Epithelial cell of prostate (primary cell): ENCODE measurements around the gene TNNT1.

Experiments used
- DNase-seq: peaks from one replicate; pipeline ENCODE4 v3.0.0-alpha.2; 2011; ENCODE audit warnings: low read depth, low spot score
- H3K27ac ChIP-seq: fragments of 450-650 bp; 2 replicates; pipeline ENCODE4 v1.5.1; 2017; ENCODE audit warnings: mild to moderate bottlenecking

Gene TNNT1, protein sequence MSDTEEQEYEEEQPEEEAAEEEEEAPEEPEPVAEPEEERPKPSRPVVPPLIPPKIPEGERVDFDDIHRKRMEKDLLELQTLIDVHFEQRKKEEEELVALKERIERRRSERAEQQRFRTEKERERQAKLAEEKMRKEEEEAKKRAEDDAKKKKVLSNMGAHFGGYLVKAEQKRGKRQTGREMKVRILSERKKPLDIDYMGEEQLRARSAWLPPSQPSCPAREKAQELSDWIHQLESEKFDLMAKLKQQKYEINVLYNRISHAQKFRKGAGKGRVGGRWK

GRCh38 chr19:55149078-55150003, at the start of gene TNNT1:
Gene TNNT1, minus strand, starts transcription at chr19:55149206. Its CDS starts 2,049 bp downstream, at chr19:55147157.
- no peak for DNase-seq
- no peak within 1 kb of the TSS for H3K27ac ChIP-seq

GRCh38 chr19:55198651-55199050, 49.6 kb upstream of the TNNT1 start:
- no peak for DNase-seq
- no peak overlapping the region for H3K27ac ChIP-seq

DNA sequence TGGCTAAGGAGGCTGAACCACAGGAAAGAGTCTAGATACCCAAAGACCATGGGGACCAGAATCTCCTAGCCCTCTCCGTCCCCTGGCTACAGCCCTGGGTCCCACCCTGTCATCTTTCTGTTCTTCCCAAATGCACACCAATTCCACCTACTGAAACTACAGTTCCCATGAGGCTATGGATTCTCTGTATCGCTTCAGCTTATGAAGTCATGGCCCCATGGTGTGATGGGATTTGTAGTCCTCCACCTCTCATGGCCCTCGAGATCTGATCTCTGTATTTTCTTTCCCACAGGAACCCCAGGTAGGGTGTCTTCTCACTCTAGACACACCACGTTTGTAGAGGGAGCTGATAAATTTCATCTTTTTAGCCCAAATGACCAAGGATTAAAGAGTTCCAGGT, 48.5 kb upstream of the TNNT1 start:
- no peak for DNase-seq

DNA sequence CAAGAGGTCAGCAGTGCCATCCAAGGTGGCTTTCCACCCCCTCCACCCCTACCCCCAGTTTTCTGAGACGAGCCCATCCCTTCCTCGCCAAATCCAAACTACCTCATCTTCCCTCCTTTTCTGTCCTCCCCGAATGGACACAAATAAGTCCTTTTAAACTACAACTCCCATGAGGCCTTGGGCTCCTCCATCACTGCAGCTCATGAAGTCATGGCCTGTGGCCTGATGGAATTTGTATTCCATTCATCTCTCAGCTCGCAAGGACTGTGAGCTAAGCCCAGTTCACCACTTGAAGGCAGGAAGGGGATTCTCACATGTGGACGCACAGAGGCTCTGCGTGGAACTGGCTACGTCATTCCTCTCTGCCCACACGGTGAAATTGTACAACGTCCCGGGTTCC, 47.8 kb upstream of the TNNT1 start:
- DNase-seq, result no peak

More for the DNA sequence above, 48.5 kb upstream of the TNNT1 start:
- no peak overlapping the region for H3K27ac ChIP-seq

DNA sequence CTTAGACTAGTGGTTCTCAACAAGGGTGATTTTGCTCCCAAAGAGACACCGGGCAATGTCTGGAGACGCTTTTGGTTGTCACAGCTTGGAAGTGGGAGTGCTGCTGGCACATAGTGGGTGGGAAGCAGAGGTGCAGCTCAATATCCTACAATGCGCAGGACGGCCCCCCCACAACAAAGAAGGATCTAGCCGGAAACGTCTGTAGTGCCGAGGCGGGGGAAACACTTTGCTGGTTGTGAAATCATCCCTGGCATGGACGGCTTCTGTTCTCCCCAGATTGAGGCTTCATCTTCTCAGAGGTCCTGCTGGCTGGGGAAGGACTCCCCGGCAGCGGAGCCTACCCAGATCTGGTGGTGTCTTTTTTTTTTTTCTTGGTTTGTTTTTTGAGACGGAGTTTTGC, 44.5 kb upstream of the TNNT1 start:
- DNase-seq, result no peak
- no peak overlapping the region for H3K27ac ChIP-seq

More for the DNA sequence above, 47.8 kb upstream of the TNNT1 start:
- H3K27ac ChIP-seq, result no peak overlapping the region

- peak; percentile 99 for DNase-seq
- peak overlapping the region; percentile 99 for H3K27ac ChIP-seq
Observed at GRCh38 chr19:55189403-55189835, 40.4 kb upstream of the TNNT1 start.

DNA sequence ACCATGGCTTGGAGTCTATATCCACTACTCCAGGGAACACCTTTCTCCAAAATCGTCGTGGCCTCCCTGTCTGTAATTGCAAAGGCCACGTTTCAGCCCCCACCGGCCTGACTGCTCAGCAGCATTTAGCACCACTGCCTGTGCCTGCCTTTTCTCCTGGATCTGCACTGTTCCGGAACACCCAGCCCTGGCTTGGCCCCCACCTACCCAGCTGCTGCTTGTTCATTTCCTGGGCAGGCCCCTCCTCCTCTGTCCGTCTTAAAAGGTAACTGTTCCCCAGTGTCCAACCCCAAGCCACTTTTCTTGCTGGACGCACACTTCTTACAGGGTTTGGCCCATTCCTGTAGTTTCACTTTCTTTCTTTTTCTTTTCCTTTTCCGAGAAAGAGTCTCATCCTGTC, 39.6 kb upstream of the TNNT1 start:
- H3K27ac ChIP-seq, result peak overlapping the region; percentile 99
- no peak for DNase-seq

DNA sequence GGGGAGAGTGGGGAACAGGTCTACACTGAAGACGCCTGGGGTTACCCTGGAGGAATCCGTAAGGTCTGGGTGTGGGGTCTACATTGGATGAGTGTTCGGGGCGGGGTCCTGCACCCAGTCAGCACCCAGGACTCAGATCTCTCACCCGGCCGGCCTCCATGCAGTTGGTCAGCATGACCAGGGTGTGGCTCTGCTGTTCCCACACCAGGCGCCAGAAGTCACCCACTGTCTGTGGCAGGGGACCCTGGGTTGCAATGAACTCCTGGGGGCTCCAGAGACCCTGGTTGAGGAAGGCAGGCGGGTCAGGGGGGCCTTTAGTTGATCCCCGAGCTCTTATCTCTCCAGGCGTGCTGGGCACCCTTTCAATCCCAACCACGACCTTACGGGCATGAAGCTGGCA, 37.1 kb upstream of the TNNT1 start:
- H3K27ac ChIP-seq, result no peak overlapping the region
- DNase-seq, result no peak

DNA sequence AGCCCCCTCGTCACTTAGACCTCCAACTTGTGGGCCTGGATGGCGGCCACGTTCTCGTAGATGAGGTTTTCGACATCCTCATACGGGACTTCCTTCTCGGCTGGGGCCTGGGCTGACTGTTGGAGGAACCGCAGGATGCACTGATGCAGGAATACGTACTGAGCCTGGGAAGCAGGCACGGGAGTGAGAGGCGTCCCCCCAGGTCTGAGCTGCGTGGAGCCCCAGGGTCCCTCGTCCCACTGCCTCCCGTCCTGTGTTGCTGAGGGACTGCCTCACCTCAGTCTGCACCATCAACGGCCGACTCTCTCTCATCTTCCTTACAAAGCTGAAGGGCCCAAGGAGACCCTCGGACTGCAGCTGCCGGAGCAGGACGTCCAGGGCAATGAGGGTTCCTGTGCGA, 32.7 kb upstream of the TNNT1 start:
- DNase-seq, result no peak

GRCh38 chr19:55179606-55180484, 30.8 kb upstream of the TNNT1 start, which contains the start of gene SYT5:
Gene SYT5, minus strand, starts transcription at chr19:55180289. Its CDS starts 1,248 bp downstream, at chr19:55179041.
- DNase-seq, result no peak

More for the DNA sequence above, 32.7 kb upstream of the TNNT1 start:
- H3K27ac ChIP-seq, result no peak overlapping the region

DNA sequence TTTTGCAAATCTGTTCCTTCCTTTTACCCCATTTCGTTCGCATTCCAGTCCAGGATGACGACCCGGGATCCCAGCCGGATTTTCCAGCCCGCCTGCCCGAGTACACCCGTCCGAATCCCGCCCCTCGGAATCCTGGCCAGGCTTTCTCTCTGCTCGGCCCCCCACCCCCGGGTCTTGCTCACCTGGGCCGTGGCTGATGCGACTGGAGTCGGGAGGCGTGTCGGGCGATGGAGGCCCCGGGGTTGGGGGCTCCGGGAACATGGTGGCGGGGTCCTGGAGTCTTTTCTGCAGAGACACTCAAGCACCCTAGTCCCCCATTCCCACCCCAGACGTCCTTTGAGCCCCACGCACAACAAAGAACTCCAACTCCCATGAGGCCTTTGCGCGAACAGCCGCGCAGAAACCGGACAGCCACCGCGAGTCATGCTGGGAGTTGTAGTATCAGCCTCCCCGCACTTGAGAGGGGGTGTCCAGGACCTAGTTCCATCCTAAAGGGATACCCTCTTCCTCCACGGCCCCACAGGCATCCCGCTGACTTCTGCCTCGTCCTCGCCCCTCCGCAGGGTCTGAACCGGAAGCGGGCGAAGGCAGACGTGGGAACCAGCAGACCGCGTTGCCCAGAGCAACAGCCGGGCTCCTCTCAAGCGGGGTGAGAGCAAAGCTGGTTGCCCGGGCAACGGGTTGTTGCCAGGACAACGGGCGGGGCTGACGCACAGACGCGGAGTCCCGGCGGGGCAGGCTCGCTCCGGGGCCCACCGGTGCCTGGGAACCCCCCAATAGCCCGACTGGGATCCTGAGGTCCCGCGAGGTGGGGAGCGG, 30.0 kb upstream of the TNNT1 start:
- DNase-seq, result no peak
- no peak overlapping the region for H3K27ac ChIP-seq

More at GRCh38 chr19:55179606-55180484, 30.8 kb upstream of the TNNT1 start, which contains the start of gene SYT5:
- no peak within 1 kb of the TSS for H3K27ac ChIP-seq

- no peak overlapping the region for H3K27ac ChIP-seq
- no peak for DNase-seq
Observed at GRCh38 chr19:55176076-55176475, 27.1 kb upstream of the TNNT1 start.

- no peak for DNase-seq
- H3K27ac ChIP-seq, result no peak overlapping the region
Observed at GRCh38 chr19:55175117-55175867, 26.3 kb upstream of the TNNT1 start.

- H3K27ac ChIP-seq, result no peak overlapping the region
- DNase-seq, result no peak
Observed at GRCh38 chr19:55174425-55175116, 25.6 kb upstream of the TNNT1 start.

- DNase-seq, result no peak
- H3K27ac ChIP-seq, result peak overlapping the region; percentile 80
Observed at GRCh38 chr19:55173714-55174409, 24.9 kb upstream of the TNNT1 start.

DNA sequence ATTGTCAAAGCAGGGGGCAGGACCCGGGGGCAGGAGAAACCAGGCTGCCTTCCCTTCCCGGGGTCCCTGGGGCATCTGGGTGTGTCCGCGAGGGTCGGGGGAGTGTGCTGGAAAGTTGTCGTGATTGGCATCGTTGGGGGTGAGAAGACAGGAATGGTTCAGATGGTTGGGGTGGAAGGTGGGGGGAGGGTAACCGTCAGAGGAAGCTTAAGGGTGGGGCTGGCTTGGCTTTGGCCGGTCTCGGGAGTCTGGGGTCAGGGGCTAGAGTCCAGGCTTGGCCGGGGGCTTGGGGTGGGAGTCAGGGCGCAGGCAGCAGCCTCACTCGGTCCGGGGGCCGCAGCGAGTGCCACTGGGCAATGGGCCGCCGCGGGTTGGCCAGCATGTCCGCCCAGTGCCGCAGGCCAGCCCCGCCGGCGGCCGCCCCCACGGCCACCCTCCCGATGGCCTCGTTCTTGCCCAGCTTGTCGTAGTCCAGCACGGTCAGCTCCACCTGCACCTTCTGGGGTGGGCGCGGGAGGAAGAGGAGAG, 24.2 kb upstream of the TNNT1 start:
- peak overlapping the region; percentile 80 for H3K27ac ChIP-seq

GRCh38 chr19:55172741-55173140, 23.7 kb upstream of the TNNT1 start:
- no peak for DNase-seq
- H3K27ac ChIP-seq, result peak overlapping the region; percentile 80

More for the DNA sequence above, 24.2 kb upstream of the TNNT1 start:
- no peak for DNase-seq
